Trophoblast cell (in vitro differentiated cells and primary cell): ENCODE measurements around the gene TLL1.

Source experiments
- DNase-seq, 2 donors: peaks; one replicate each; pipeline ENCODE4 v3.0.0-alpha.2; 2016
- H2AFZ ChIP-seq: 2 replicates; pipeline ENCODE4 v1.6.1; 2013; ENCODE audit warnings: low read length, moderate library complexity, mild to moderate bottlenecking; ENCODE audit not compliant: insufficient read depth, poor library complexity
- H2AK5ac ChIP-seq: 2 replicates; pipeline ENCODE4 v1.6.1; 2013; ENCODE audit warnings: mild to moderate bottlenecking, low read length
- H2BK120ac ChIP-seq: 2 replicates; pipeline ENCODE4 v1.6.1; 2013; ENCODE audit warnings: low read length, mild to moderate bottlenecking, moderate library complexity; ENCODE audit not compliant: insufficient read depth, poor library complexity
- H2BK12ac ChIP-seq: 2 replicates; pipeline ENCODE4 v1.6.1; 2013; ENCODE audit warnings: mild to moderate bottlenecking, low read length, moderate library complexity
- H2BK5ac ChIP-seq: 2 replicates; pipeline ENCODE4 v1.6.1; 2013; ENCODE audit warnings: low read length, low read depth, moderate library complexity, mild to moderate bottlenecking; ENCODE audit not compliant: poor library complexity
- H3K14ac ChIP-seq: 2 replicates; pipeline ENCODE4 v1.6.1; 2013; ENCODE audit warnings: mild to moderate bottlenecking, low read length
- H3K18ac ChIP-seq: 2 replicates; pipeline ENCODE4 v1.6.1; 2013; ENCODE audit warnings: mild to moderate bottlenecking, low read length
- H3K23ac ChIP-seq: 2 replicates; pipeline ENCODE4 v1.6.1; 2013; ENCODE audit warnings: low read length
- H3K27ac ChIP-seq: 2 replicates; pipeline ENCODE4 v1.5.1; 2013; ENCODE audit warnings: low read depth, mild to moderate bottlenecking, inconsistent platforms, low read length, moderate library complexity
- H3K27me3 ChIP-seq: 2 replicates; pipeline ENCODE4 v1.6.1; 2013; ENCODE audit warnings: inconsistent platforms, mild to moderate bottlenecking, low read length, moderate library complexity; ENCODE audit not compliant: insufficient read depth
- H3K36me3 ChIP-seq, 2 experiments: 1 replicate in 1 of 2; 2 replicates in 1 of 2; pipeline ENCODE4 v1.6.1; 2013; ENCODE audit warnings: low read length in 2 of 2, mild to moderate bottlenecking in 2 of 2, moderate library complexity in 1 of 2; ENCODE audit not compliant: insufficient read depth in 2 of 2, control insufficient read depth in 1 of 2
- H3K4ac ChIP-seq: 2 replicates; pipeline ENCODE4 v1.6.1; 2013; ENCODE audit warnings: low read depth, mild to moderate bottlenecking, low read length, moderate library complexity
- H3K4me1 ChIP-seq, 2 experiments: 1 replicate in 1 of 2; 2 replicates in 1 of 2; pipeline ENCODE4 v1.6.1; 2013; ENCODE audit warnings: low read length in 2 of 2, mild to moderate bottlenecking in 2 of 2, moderate library complexity in 1 of 2; ENCODE audit not compliant: insufficient read depth in 2 of 2, control insufficient read depth in 1 of 2
- H3K4me2 ChIP-seq: 2 replicates; pipeline ENCODE4 v1.6.1; 2013; ENCODE audit warnings: inconsistent platforms, mild to moderate bottlenecking, low read length, moderate library complexity
- H3K4me3 ChIP-seq: 2 replicates; pipeline ENCODE4 v1.5.1; 2013; ENCODE audit warnings: mild to moderate bottlenecking, low read depth, low read length, inconsistent platforms
- H3K79me1 ChIP-seq: one replicate; pipeline ENCODE4 v1.6.1; 2013; ENCODE audit warnings: low read length
- H3K79me2 ChIP-seq: 2 replicates; pipeline ENCODE4 v1.6.1; 2013; ENCODE audit warnings: low read length, mild to moderate bottlenecking; ENCODE audit not compliant: control insufficient read depth, insufficient read depth, poor library complexity
- H3K9ac ChIP-seq: 2 replicates; pipeline ENCODE4 v1.6.1; 2013; ENCODE audit warnings: mild to moderate bottlenecking, low read length
- H3K9me3 ChIP-seq: 2 replicates; pipeline ENCODE4 v1.6.1; 2013; ENCODE audit warnings: low read depth, mild to moderate bottlenecking, control low read depth, inconsistent platforms, low read length; ENCODE audit not compliant: insufficient read depth
- H4K12ac ChIP-seq: 2 replicates; pipeline ENCODE4 v1.6.1; 2013; ENCODE audit warnings: low read depth, mild to moderate bottlenecking, low read length, moderate library complexity
- H4K8ac ChIP-seq: 2 replicates; pipeline ENCODE4 v1.6.1; 2013; ENCODE audit warnings: low read depth, mild to moderate bottlenecking, low read length, moderate library complexity
- H4K91ac ChIP-seq: one replicate; pipeline ENCODE4 v1.6.1; 2013; ENCODE audit warnings: low read depth, mild to moderate bottlenecking, low read length, moderate library complexity
- WGBS: extraction: QIAGEN DNeasy Blood & Tissue Kit; methylation state at CpG from one replicate; pipeline ENCODE4 v1.1.7; 2013; ENCODE audit warnings: missing lambda C conversion rate; ENCODE audit not compliant: insufficient read length, insufficient coverage; ENCODE audit errors: extremely low coverage; 5-methylcytosine and 5-hydroxymethylcytosine counted together

The TLL1 gene

DNA sequence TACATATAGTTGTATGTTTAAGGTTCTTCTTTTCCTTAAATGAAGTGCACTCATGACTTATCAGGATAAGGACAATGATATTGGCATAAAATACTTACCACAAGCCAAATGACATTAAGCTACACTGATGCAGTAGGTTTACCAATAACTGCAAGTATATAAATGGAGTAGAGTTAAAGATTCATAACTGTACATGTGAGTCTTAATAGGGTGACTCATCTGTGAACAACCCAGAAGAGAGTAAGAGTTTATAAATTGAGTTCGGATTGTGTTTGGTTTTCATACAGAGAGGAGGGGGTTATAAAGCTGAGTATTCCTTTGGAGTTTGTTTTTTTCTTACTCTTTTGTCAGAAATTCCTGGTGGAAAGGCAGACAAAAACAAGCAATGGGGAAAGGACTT is 144.8 kb downstream of the TLL1 start:
- Histone ChIP-seq H3K4me3 (no peak overlapping the region), H3K79me2 (no peaks in the 10 kb centered on the region), H2AK5ac (no peak overlapping the region), H3K14ac (no peak overlapping the region), H3K36me3 (no peaks in the 10 kb centered on the region), H2AFZ (no peak overlapping the region), H3K27ac (no peak overlapping the region), H3K9ac (no peak overlapping the region), H3K79me1 (no peaks in the 10 kb centered on the region), H4K12ac (no peak overlapping the region), H3K27me3 (no peaks in the 10 kb centered on the region), H3K9me3 (no peaks in the 10 kb centered on the region), H3K4me1 (no peaks in the 10 kb centered on the region), H4K91ac (no peak overlapping the region), H2BK120ac (no peak overlapping the region), H2BK5ac (no peak overlapping the region), H3K4me2 (no peak overlapping the region), H3K18ac (no peak overlapping the region), H3K4ac (no peak overlapping the region), H2BK12ac (no peak overlapping the region), H3K23ac (no peak overlapping the region), H4K8ac (no peak overlapping the region)
- WGBS: 100% methylated on average over 1 of the region's 1 CpG
- no peak for DNase-seq

DNA sequence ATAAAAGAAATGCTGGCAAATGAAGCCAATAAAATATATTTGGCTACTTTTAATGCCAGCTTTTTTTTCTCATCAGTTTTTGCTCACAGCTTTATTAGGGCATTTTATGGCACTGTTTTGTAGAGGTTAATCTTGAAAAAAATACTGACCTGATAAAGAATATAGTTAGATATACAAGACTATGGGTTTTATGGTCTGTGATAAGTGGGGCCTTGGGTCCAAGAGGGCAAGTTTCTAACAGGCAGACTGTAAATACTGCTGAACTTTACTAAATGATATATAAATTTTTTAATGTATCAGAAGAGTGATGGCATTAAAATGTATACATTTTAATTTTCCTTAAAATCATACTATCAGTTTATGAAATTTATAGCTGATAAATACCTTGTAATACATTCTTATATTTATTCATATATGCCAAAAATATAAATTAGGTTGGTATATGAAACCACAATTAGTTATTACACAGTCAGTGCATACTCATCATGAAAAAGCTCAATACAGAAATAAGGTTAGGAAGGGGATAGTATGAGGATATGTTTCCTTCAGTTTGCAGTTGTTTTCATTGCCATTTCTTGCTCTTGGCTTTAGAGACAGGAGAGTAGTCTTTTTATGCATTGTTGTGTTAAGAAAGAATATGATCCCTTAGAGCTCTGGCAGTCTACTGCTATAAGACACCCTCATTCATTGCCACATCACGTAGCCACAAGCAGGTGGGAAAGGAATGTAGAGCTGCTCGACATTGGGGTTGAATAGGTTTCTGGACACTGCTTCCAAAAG is 146.6 kb downstream of the TLL1 start:
- Histone ChIP-seq H2AFZ (no peak overlapping the region), H3K79me2 (no peaks in the 10 kb centered on the region), H2BK12ac (no peak overlapping the region), H3K9ac (no peak overlapping the region), H4K12ac (no peak overlapping the region), H3K4me2 (no peak overlapping the region), H3K4me1 (no peaks in the 10 kb centered on the region), H3K14ac (no peak overlapping the region), H3K4ac (no peak overlapping the region), H3K18ac (no peak overlapping the region), H3K27me3 (no peaks in the 10 kb centered on the region), H3K9me3 (no peaks in the 10 kb centered on the region), H3K36me3 (no peaks in the 10 kb centered on the region), H3K27ac (no peak overlapping the region), H2AK5ac (no peak overlapping the region), H4K91ac (no peak overlapping the region), H2BK120ac (no peak overlapping the region), H3K79me1 (no peaks in the 10 kb centered on the region), H3K4me3 (no peak overlapping the region), H4K8ac (no peak overlapping the region), H3K23ac (no peak overlapping the region), H2BK5ac (no peak overlapping the region)
- DNase-seq: no peak
- no CpG with 5 or more reads among the region's 2 CpGs for WGBS

DNA sequence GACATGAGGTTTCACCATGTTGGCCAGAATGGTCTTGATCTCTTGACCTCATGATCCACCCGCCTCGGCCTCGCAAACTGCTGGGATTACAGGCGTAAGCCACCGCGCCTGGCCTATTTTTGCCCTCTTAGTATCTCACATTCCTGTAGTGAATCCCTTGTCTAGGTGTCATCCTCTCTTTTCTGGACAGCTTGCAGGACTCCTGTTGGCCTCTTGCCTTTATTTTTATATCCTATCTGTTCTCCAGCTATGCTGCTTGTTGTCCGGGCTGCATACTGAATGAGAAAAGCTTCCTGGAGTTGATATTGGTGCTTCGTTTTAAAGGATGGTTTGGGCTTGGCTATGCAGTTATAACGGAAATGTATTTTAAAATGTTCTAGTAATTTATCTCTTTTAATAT is 148.6 kb downstream of the TLL1 start:
- Histone ChIP-seq H2AK5ac (no peak overlapping the region), H3K79me2 (no peaks in the 10 kb centered on the region), H3K18ac (no peak overlapping the region), H4K12ac (no peak overlapping the region), H3K79me1 (no peaks in the 10 kb centered on the region), H3K27ac (no peak overlapping the region), H3K9ac (no peak overlapping the region), H3K27me3 (no peaks in the 10 kb centered on the region), H2BK5ac (no peak overlapping the region), H3K9me3 (no peaks in the 10 kb centered on the region), H3K14ac (no peak overlapping the region), H2BK120ac (no peak overlapping the region), H3K4me2 (no peak overlapping the region), H4K8ac (no peak overlapping the region), H3K36me3 (no peaks in the 10 kb centered on the region), H3K4me1 (no peaks in the 10 kb centered on the region), H2AFZ (no peak overlapping the region), H3K4ac (no peak overlapping the region), H2BK12ac (no peak overlapping the region), H4K91ac (no peak overlapping the region), H3K4me3 (no peak overlapping the region), H3K23ac (no peak overlapping the region)
- no CpG with 5 or more reads among the region's 9 CpGs for WGBS
- DNase-seq: no peak

DNA sequence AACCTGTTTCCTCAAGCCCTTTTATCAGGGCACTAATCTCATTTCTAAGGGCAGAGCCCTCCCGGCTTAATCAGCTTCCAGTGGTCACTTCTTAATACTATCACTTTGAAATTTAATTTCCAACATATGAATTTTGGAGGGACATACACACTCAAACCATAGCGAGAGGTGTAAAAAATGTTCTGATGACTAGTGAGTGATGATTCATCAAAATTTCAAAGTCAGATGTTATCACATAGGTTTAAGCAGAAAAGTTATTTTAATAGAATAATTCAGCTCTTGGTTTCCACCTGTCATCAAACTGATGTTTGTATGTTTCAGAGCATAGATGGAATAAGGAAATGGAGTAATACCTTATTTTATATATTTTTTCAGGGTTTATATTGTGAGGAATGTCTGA is 161.9 kb downstream of the TLL1 start:
- no peak overlapping the region for H3K18ac ChIP-seq
- no peak overlapping the region for H4K91ac ChIP-seq
- no peak overlapping the region for H2AFZ ChIP-seq
- H3K36me3 ChIP-seq: no peaks in the 10 kb centered on the region
- H3K4me1 ChIP-seq: no peaks in the 10 kb centered on the region
- H3K27ac ChIP-seq: no peak overlapping the region
- H3K79me1 ChIP-seq: no peaks in the 10 kb centered on the region
- no peak overlapping the region for H3K4me3 ChIP-seq
- no peak overlapping the region for H4K12ac ChIP-seq
- H3K27me3 ChIP-seq: no peaks in the 10 kb centered on the region
- H3K14ac ChIP-seq: no peak overlapping the region
- no peak overlapping the region for H2BK120ac ChIP-seq
- no peak overlapping the region for H4K8ac ChIP-seq
- H3K23ac ChIP-seq: no peak overlapping the region
- no peaks in the 10 kb centered on the region for H3K79me2 ChIP-seq
- H3K9me3 ChIP-seq: no peaks in the 10 kb centered on the region
- no peak overlapping the region for H2BK12ac ChIP-seq
- WGBS: no CpG with 5 or more reads among the region's 2 CpGs
- H2BK5ac ChIP-seq: no peak overlapping the region
- H3K4me2 ChIP-seq: no peak overlapping the region
- peak in 1 of 2 donors; percentile 14 for DNase-seq
- no peak overlapping the region for H2AK5ac ChIP-seq
- H3K9ac ChIP-seq: no peak overlapping the region
- H3K4ac ChIP-seq: no peak overlapping the region
